Lung (tissue), 12 donors: ENCODE data around the gene RNF13. TPM values are rescaled to one million over a fixed set of nuclear protein-coding genes. Genes with fewer than 3 reads are reported as not detected.

Experiments
- ATAC-seq: fragments of 200-7000 bp; cut with Tn5 transposase; one replicate; pipeline ENCODE4 v1.9.1; 2020; ENCODE audit warnings: moderate number of reproducible peaks; ENCODE audit not compliant: insufficient read depth, low FRiP score
- DNase-seq, 3 donors: peaks; one replicate each; pipeline ENCODE4 v3.0.0-alpha.2; 2013 to 2017
- H3K27ac ChIP-seq, 2 donors: one replicate each; pipeline ENCODE4 v1.5.1; 2013; ENCODE audit warnings: mild to moderate bottlenecking in 2 of 2, moderate library complexity in 2 of 2, control low read depth in 1 of 2, inconsistent platforms in 1 of 2, low read depth in 1 of 2, low read length in 1 of 2
- H3K27me3 ChIP-seq, 3 donors: one replicate each; pipeline ENCODE4 v1.5.1; 2013; ENCODE audit warnings: low read length in 2 of 3; ENCODE audit not compliant: control insufficient read depth in 3 of 3, insufficient read depth in 3 of 3
- H3K36me3 ChIP-seq, 4 donors: one replicate each; pipeline ENCODE4 v1.5.1; 2013; ENCODE audit warnings: low read length in 4 of 4, mild to moderate bottlenecking in 1 of 4, moderate library complexity in 1 of 4; ENCODE audit not compliant: control insufficient read depth in 4 of 4, insufficient read depth in 4 of 4
- H3K4me1 ChIP-seq, 5 donors: one replicate each; pipeline ENCODE4 v1.5.1; 2013; ENCODE audit warnings: low read length in 5 of 5, mild to moderate bottlenecking in 2 of 5, moderate library complexity in 1 of 5; ENCODE audit not compliant: control insufficient read depth in 5 of 5, insufficient read depth in 5 of 5
- H3K4me3 ChIP-seq: one replicate; pipeline ENCODE4 v1.5.1; 2013; ENCODE audit warnings: mild to moderate bottlenecking, control low read depth, moderate library complexity
- H3K9ac ChIP-seq, 2 donors: one replicate each; pipeline ENCODE4 v1.5.1; 2013; ENCODE audit warnings: low read length in 2 of 2, control low read depth in 1 of 2; ENCODE audit not compliant: insufficient read depth in 1 of 2
- H3K9me3 ChIP-seq, 4 donors: one replicate each; pipeline ENCODE4 v1.5.1; 2013; ENCODE audit warnings: low read length in 3 of 4, mild to moderate bottlenecking in 1 of 4, moderate library complexity in 1 of 4; ENCODE audit not compliant: control insufficient read depth in 4 of 4, insufficient read depth in 3 of 4
- CTCF ChIP-seq: IDR thresholded peaks from 2 replicates; pipeline ENCODE4 v1.5.1; 2012; ENCODE audit warnings: mild to moderate bottlenecking; ENCODE audit errors: control extremely low read depth, extremely low read depth
- WGBS, 2 donors: extraction: QIAGEN DNeasy Blood & Tissue Kit; methylation state at CpG; one replicate each; pipeline ENCODE4 v1.1.7; 2013; 5-methylcytosine and 5-hydroxymethylcytosine counted together
- polyA plus RNA-seq, 2 donors: library from polyadenylated mRNA; stranded (reverse); fragments of 200-250 nt; gene quantifications; one replicate each; pipeline ENCODE4 v1.2.1, GENCODE V29; 2013
- total RNA-seq, 2 donors: library from RNA; depleted of rRNA in 1 of 2; stranded (reverse); fragments of >200 nt in 1 of 2; gene quantifications; one replicate each; pipeline ENCODE4 v1.2.1, GENCODE V29; 2014 to 2021
- donor health status: control.
- donor health status: control.
- donor health status: Bipolar disorder and iron deficiency.
- donor health status: healthy.
- donor health status: DM: yes; HTN: yes; CAD: no.

The RNF13 gene
- total and polyA plus RNA-seq, 4 donors: 56.2 to 170 (median 96.7) TPM

GRCh38 chr3:149771652-149772271 is 41.3 kb upstream of the RNF13 start:
- no peaks in the 10 kb centered on the region for H3K9me3 ChIP-seq
- TF ChIP-seq CTCF: peak; percentile 57
- peaks cover 0 to 2% (median 0%) of the 10 kb centered on the region in 3 donors for H3K27me3 ChIP-seq
- H3K27ac ChIP-seq: no peak overlapping the region
- H3K4me1 ChIP-seq: no peaks in the 10 kb centered on the region
- no peak overlapping the region for H3K4me3 ChIP-seq
- no peak overlapping the region for H3K9ac ChIP-seq
- 55 to 65% methylated on average over 8 of the region's 8 CpGs for WGBS, 2 donors
- ATAC-seq (no peak), DNase-seq (peak; percentile 33 to 53 (median 50))
- no peaks in the 10 kb centered on the region for H3K36me3 ChIP-seq

DNA sequence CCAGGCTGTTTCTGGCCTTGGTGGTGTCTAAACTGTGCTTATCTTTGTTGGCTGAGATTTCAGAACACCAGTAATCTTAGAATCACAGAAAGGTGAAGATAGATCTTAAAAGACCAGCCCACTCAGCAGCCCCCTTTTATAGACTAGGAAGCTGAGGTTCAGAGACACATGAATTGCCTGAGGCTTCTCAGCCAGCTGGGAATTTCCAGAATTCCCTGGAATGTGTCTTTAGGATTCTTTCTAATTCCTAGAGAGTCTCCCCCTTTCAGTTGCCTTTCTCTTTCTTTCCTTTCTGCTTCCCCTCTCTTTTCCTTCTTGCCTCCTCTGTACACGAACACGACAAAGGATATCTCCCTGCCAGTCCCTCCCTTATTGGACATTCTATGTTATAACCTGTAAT is 40.2 kb upstream of the RNF13 start:
- no peak for TF ChIP-seq CTCF

GRCh38 chr3:149776170-149776569 is 36.8 kb upstream of the RNF13 start:
- WGBS, 2 donors: 73 to 84% methylated on average over 1 of the region's 1 CpG
- Histone ChIP-seq H3K27me3 (no peaks in the 10 kb centered on the region), H3K9me3 (peaks cover 0 to 3% (median 0%) of the 10 kb centered on the region in 4 donors), H3K36me3 (no peaks in the 10 kb centered on the region), H3K4me3 (no peak overlapping the region), H3K4me1 (no peaks in the 10 kb centered on the region), H3K27ac (no peak overlapping the region), H3K9ac (no peak overlapping the region)
- TF ChIP-seq CTCF: no peak
- DNase-seq (no peak), ATAC-seq (no peak)

More for the DNA sequence above, 40.2 kb upstream of the RNF13 start:
- Histone ChIP-seq H3K4me1 (no peaks in the 10 kb centered on the region), H3K9ac (no peak overlapping the region), H3K27me3 (no peaks in the 10 kb centered on the region), H3K9me3 (peaks cover 0 to 3% (median 0%) of the 10 kb centered on the region in 4 donors), H3K36me3 (no peaks in the 10 kb centered on the region), H3K4me3 (no peak overlapping the region), H3K27ac (no peak overlapping the region)
- no peak for ATAC-seq
- DNase-seq: no peak
- WGBS, 2 donors: 89 to 93% methylated on average over 2 of the region's 2 CpGs
